HG02610 (cell line): ENCODE results near the gene GPR146.

ENCODE experiments used
- ATAC-seq: cut with Tn5 transposase; IDR thresholded peaks from one replicate; pipeline ENCODE4 v1.9.1; 2021; ENCODE audit warnings: mild to moderate bottlenecking, moderate library complexity; ENCODE audit not compliant: unreplicated experiment

Gene GPR146

DNA sequence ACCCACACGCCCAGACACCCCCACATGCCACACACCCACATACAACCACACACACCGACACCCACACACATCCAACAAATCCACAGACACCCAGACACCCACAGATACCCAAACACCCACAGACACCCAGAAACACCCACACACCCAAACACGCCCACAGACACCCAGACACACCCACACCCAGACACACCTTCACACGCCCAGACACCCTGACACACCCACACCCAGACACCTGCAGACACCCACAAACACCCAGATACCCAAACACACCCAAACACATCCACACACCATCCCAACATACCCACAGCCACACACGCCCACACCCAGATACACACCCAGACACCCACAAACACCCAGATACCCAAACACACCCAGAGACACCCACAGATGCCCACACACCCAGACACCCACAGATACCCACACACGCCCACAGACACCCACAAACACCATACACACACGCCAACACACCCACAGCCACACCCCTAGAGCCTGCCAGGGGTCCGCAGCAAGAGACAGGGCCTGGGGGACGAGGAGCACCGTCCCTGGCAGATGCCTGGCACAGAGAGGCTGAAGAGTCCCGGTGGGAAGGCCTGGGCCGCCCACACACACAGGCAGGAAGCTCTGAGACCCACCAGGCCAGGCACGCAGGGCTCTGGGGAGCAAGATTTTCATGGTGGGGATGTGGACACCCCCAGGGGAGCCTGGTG is 32.9 kb upstream of the GPR146 start:
- no peak for ATAC-seq

DNA sequence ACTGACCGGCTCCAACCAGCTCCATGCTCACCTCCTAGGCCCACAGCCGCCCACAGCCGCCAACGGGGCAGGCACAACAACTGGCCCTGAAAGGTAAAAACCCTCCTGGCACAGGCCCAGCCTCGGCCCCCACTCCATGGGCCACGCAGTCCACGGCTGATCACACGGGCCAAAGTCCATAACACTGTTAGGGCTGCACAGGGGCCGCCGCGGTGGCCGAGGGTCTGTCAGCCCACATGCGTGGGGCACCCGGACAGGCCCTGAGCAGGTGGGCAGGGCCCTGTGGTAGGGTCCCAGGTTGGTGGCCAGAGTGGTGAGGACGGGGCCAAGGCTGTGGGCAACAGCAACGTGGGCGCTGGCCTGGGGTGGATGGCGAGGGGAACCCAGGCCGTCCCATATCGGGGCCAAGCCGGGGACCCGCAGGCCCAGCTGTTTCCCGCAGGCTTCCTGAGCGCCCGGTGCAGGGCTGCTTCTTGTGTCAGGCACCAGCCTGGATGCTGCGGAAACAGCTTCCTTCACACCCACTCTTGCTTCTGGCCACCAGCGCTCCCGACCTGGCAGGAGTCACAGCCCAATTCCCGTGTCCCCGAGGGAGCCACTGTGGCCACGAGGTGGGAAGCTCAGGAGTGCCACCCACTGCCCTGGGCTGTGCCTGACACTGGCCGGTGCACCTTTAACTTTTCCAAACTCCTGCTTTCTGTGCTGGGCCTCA is 32.2 kb upstream of the GPR146 start:
- no peak for ATAC-seq

- no peak for ATAC-seq
Observed at GRCh38 chr7:1012716-1013095, 31.6 kb upstream of the GPR146 start.

- ATAC-seq, result no peak
Observed at GRCh38 chr7:1013581-1013980, 30.8 kb upstream of the GPR146 start.

DNA sequence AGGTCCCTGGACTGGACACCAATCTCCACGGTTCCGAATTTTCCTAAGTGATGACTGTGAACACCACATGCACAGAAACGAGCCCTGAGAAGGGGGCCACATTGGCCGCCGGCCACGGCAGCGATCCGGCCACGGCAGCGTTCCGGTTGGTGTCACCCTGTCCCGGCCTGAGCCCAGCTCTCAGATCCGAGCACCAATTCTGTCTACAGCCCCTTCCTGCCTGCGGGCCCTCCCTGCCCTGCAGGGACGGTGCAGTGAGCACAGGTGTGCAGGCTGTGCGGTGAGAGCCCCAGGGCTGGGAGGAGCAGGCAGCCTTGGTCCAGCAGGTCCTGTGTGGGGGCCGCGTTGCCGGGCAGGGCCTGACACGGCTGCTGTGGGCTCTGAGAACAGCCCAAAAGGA is 29.7 kb upstream of the GPR146 start:
- no peak for ATAC-seq

DNA sequence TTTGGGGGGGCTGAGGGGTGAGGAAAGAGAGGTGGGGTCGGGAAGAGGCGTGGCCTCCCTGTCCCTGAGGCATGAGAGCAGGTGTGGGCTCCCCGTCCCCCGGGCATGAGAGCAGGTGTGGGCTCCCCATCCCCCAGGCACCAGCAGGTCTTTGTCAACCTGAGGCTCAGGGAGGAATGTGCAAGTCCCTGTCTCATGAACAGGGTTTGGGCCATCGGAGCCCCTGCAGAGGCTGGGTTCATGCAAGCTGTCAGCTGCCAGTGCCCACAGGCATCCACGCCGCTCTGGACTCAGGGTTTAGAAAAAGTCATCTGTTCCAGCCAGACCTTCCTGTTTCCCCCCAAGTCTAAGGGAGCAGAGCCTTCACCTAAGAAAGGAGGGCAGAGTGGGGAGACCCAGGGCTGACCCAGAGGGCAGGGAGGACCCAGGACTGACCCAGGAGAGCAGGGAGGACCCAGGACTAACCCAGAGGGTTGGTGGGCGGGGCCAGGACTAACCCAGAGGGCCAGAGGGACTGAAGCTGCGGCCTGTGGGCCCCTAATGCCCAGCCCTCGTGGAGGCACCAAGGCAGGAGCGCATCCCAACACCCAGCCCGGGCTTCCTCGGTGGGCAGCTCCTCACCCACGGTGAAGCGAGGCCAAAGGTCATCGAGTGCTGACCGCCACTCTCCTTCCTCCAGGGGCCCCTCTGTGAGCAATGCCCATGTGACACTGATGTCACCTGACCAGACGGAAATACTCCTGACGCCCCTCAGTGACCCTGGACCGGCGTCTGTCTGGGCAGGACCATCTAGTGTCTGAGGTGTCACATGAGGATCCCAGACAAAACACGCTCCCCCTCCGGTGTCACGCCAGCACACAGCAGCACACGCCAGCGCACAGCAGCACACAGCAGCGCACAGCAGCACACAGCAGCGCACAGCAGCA is 28.9 kb upstream of the GPR146 start:
- ATAC-seq, result no peak

GRCh38 chr7:1016577-1017531 is 27.5 kb upstream of the GPR146 start:
- no peak for ATAC-seq

GRCh38 chr7:1017586-1018333 is 26.6 kb upstream of the GPR146 start:
- ATAC-seq, result no peak

DNA sequence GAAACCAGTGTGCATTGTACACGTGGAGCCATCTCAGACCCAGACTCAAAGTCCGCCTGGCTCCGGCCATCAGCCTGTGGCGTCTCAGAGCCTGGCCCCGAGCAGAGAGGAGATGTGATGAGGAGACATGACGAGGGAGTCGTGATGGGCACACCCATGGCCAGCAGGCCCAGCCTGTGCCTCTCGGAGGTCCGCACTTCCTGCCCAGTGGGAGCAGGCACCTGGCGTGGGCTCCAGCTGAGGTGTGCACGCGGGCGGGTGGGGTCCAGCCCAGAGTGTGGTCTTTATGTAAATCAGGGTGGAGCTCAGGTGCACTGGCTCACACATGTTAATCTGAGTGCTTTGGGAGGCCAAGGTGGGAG is 26.0 kb upstream of the GPR146 start:
- no peak for ATAC-seq

DNA sequence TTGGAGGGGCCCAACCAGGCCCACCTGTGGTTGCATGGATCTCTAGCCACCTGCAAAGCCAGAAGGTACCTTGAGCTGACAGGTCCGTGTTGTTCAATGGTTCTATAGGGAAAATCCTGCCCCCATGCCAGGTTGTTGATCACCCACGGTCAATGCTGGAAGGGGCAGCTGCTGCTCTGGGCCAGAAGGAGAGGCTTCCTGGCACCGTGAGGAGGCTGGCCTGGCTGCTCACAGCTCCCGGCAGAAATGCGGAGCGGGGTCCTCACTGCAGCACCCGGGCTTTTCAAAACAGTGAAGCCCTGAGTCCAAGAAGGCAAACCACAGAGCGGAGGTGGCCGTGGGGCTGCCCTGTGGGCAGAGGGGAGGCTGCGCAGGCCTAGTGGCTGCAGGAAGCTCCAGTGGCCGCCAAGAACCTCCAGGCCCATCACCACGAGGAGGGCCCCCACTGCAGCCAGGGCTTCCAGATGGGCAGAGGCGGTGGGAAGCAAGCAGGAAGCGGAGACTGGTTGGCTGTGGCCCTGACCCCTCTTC is 25.0 kb upstream of the GPR146 start:
- ATAC-seq, result no peak

DNA sequence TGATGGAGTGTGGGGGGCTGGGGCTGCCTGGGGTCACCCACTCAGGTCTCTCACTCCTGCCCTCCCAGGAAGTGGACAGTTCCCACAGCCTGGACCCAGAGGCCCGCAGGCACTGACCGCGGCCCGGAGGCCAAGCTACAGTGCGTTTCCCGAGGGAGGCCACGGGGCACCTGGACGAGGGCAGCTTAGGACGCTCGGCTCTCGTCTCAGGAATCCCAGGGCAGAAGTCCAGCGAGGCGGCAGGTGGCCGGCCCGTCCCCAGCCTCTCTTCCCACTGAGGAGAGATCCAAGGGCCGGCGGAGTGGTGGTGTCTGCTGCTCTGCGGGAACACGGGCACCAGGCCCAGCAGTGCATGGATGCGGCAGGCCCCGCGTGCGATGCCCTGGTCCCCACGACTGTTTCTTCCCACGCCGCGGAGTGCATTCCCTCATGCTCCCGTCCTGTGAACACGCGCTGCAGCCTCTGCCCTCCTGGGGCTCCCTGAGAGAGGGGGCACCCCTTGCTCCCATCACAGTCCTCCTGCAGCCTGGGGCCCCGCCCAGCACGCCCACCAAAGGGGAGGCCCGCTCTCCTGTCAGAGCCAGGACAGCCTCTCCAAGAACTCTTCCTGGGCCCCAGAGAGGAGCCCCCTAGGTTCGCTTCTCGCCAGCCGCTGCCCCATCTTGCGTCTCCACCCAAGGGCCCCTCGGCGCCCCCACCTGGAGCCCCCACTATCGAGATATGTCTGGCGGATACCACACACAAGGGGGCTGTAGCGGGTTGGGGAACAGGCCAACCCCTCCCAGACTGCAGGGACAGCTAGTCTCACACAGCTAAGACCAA is 24.3 kb upstream of the GPR146 start:
- no peak for ATAC-seq

DNA sequence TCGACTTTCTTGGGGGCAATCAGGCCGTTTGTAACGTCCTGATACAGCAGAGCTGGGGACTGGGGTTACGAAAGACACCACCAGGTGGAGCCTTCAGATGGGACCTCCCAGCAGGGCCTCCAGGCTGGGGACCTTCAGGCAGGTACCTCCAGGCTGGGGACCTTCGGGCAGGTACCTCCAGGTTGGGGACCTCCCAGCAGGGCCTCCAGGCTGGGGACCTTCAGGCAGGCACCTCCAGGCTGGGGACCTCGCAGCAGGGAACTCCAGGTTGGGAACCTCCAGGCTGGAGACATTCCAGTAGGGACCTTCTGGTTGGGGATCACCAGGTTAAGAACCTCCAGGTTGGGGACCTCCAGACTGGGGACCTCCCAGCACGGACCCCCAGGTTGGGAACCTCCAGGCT is 23.5 kb upstream of the GPR146 start:
- ATAC-seq, result no peak

DNA sequence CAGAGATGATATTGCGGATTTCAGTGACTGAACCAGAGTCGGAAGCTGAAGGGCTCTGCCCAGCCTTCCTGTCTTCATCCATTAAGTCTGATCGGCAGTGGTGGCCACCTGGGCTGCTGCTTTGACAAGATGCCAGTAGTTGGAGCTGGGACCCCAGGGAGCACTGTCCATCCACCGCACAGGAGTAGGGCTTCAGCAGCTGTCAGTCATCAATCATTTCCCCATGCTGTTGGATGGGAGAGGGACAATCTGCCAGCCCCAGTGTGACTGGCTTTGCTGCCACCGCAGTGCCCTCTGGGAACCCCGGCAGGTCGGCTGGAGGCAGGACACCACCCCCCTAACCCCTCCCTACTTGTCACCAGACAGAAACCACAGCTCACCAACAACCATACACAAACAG is 23.0 kb upstream of the GPR146 start:
- no peak for ATAC-seq

DNA sequence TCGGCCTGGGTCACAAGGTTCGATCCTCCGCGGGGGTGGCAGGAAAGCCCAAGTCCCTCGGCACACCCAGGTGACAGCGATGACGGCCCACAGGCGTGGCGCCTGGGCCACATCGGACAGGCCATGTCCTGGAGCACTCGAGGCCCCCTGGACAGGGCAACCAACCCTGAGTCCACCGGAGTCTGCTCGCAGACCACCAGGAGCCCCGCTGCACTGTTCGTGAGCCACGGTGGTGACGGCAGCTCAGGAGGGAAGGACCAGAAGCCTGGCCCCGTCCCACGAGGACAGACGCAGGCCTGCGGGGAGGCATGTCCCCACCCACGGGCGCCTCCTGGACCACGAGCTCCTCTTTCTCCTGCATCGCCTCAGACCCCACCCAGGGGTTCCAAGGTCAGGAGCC is 22.4 kb upstream of the GPR146 start:
- ATAC-seq, result no peak

GRCh38 chr7:1022356-1022755 is 22.0 kb upstream of the GPR146 start:
- no peak for ATAC-seq

GRCh38 chr7:1022801-1023465 is 21.4 kb upstream of the GPR146 start:
- no peak for ATAC-seq

- peak; percentile 52 for ATAC-seq
Observed at GRCh38 chr7:1024331-1024841, 20.0 kb upstream of the GPR146 start.
